Measurements from ENCODE around the gene NTRK3.

Gene NTRK3

GRCh38 chr15:88011533-88011932 is 245.0 kb downstream of the NTRK3 start:
- no peak for DNase-seq (ENCODE audit: low read depth)
- H3K4me3 ChIP-seq (ENCODE audit: control insufficient read depth, low read depth, low read length), result no peak overlapping the region
- TF ChIP-seq CTCF (conservative IDR thresholded peaks at IDR 0.05; ENCODE audit: control insufficient read depth, insufficient read depth, low read depth, low read length), result no peak

- no peak for TF ChIP-seq CTCF (conservative IDR thresholded peaks at IDR 0.05; ENCODE audit: control insufficient read depth, insufficient read depth, low read depth, low read length)
- no peak overlapping the region for H3K4me3 ChIP-seq (ENCODE audit: control insufficient read depth, low read depth, low read length)
- DNase-seq (ENCODE audit: low read depth), result no peak
Measured at GRCh38 chr15:88006146-88006545, 250.4 kb downstream of the NTRK3 start.

GRCh38 chr15:88004399-88004798 is 252.1 kb downstream of the NTRK3 start:
- no peak for DNase-seq (ENCODE audit: low read depth)
- no peak overlapping the region for H3K4me3 ChIP-seq (ENCODE audit: control insufficient read depth, low read depth, low read length)
- no peak for TF ChIP-seq CTCF (conservative IDR thresholded peaks at IDR 0.05; ENCODE audit: control insufficient read depth, insufficient read depth, low read depth, low read length)

- TF ChIP-seq CTCF (conservative IDR thresholded peaks at IDR 0.05; ENCODE audit: control insufficient read depth, insufficient read depth, low read depth, low read length), result no peak
- no peak overlapping the region for H3K4me3 ChIP-seq (ENCODE audit: control insufficient read depth, low read depth, low read length)
- no peak for DNase-seq (ENCODE audit: low read depth)
Measured at GRCh38 chr15:88003541-88004327, 252.8 kb downstream of the NTRK3 start.

- no peak for TF ChIP-seq CTCF (conservative IDR thresholded peaks at IDR 0.05; ENCODE audit: control insufficient read depth, insufficient read depth, low read depth, low read length)
- no peak overlapping the region for H3K4me3 ChIP-seq (ENCODE audit: control insufficient read depth, low read depth, low read length)
- no peak for DNase-seq (ENCODE audit: low read depth)
Measured at GRCh38 chr15:88002706-88003105, 253.8 kb downstream of the NTRK3 start.

GRCh38 chr15:87998630-87999029 is 257.9 kb downstream of the NTRK3 start:
- no peak for TF ChIP-seq CTCF (conservative IDR thresholded peaks at IDR 0.05; ENCODE audit: control insufficient read depth, insufficient read depth, low read depth, low read length)
- DNase-seq (ENCODE audit: low read depth), result no peak
- H3K4me3 ChIP-seq (ENCODE audit: control insufficient read depth, low read depth, low read length), result no peak overlapping the region

All from fibroblast of mammary gland (primary cell).